OCI-LY3 (cell line): Measurements from ENCODE around the gene SLC6A20.

Experiments
- H2AFZ ChIP-seq: fragments of 200-600, 300-600 bp; shearing (Covaris generic); 2 replicates; pipeline ENCODE4 v1.6.0; 2014; ENCODE audit warnings: antibody characterized with exemption, low read depth, low read length
- H3K27ac ChIP-seq: fragments of 200-600, 300-600 bp; sonication (generic); 2 replicates; pipeline ENCODE4 v1.5.1; 2014; ENCODE audit warnings: mild to moderate bottlenecking, low read length, moderate library complexity, mixed read lengths
- H3K27me3 ChIP-seq: fragments of 200-600, 300-600 bp; sonication (generic); 2 replicates; pipeline ENCODE4 v1.6.1; 2014; ENCODE audit warnings: low read depth, low read length, mixed read lengths
- H3K36me3 ChIP-seq: fragments of 200-600, 300-600 bp; sonication (generic); replicated peaks from 2 replicates; pipeline ENCODE3; 2014; ENCODE audit warnings: low read depth, low read length, mixed read lengths
- H3K4me1 ChIP-seq: fragments of 300-600, 200-600 bp; sonication (generic); 2 replicates; pipeline ENCODE4 v1.6.1; 2014; ENCODE audit warnings: low read length, mixed read lengths
- H3K4me2 ChIP-seq: fragments of 200-600, 300-600 bp; sonication (generic); 2 replicates; pipeline ENCODE4 v1.6.1; 2014; ENCODE audit warnings: low read length, mixed read lengths
- H3K4me3 ChIP-seq: fragments of 300-600, 200-600 bp; sonication (generic); 2 replicates; pipeline ENCODE4 v1.5.1; 2014; ENCODE audit warnings: antibody characterized with exemption, mild to moderate bottlenecking, low read length, moderate library complexity
- H3K79me2 ChIP-seq: fragments of 300-600, 200-600 bp; shearing (Covaris generic); 2 replicates; pipeline ENCODE4 v1.6.1; 2014; ENCODE audit warnings: mild to moderate bottlenecking, low read length, mixed read lengths
- H3K9ac ChIP-seq: fragments of 300-600, 200-600 bp; shearing (Covaris generic); 2 replicates; pipeline ENCODE4 v1.6.0; 2014; ENCODE audit warnings: mild to moderate bottlenecking, low read length, moderate library complexity
- H3K9me3 ChIP-seq: fragments of 200-600, 300-600 bp; shearing (Covaris generic); 2 replicates; pipeline ENCODE4 v1.6.1; 2014; ENCODE audit warnings: low read length, mixed read lengths; ENCODE audit not compliant: insufficient read depth
- H4K20me1 ChIP-seq: fragments of 200-600, 300-600 bp; sonication (generic); 2 replicates; pipeline ENCODE4 v1.6.1; 2016; ENCODE audit warnings: low read length, mixed read lengths; ENCODE audit not compliant: insufficient read depth
- EZH2phosphoT487 ChIP-seq: fragments of 200-600 bp; shearing (Covaris generic); IDR thresholded peaks from 2 replicates; pipeline ENCODE4 v1.6.1; 2018; ENCODE audit warnings: antibody characterized with exemption, mixed run types, low read depth
- TF ChIP-seq, protein P1 (sequence below): fragments of 200-600, 300-600 bp; sonication (generic); IDR thresholded peaks from 2 replicates; pipeline ENCODE4 v1.5.1; 2014; ENCODE audit warnings: antibody characterized with exemption, low read length, low read depth

The SLC6A20 gene

DNA sequence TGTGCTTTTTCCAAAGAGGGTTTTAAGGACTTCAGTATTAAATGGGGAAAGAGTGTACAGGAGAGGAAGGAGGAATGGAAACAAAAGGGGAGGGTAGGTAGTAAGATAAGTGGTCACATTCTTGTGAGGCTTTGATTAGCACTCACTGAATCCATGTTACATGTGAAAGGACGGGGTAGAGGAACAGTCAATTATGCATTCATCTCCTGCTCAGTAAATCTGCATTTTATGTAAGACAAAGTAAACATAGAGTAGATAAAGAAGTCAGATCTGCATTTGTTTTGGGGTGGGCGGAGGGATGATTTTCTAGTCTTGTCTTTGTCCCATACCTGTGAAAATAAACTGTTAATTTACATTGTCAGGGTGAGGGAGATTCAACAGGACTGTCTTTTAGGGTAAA, 56.3 kb downstream of the SLC6A20 start:
- Histone ChIP-seq H3K9ac (no peak overlapping the region), H2AFZ (no peak overlapping the region), H3K4me1 (peaks cover 9% of the 10 kb centered on the region), H3K4me3 (no peak overlapping the region), H4K20me1 (0 out of 2 replicates have a peak, but pooled peaks cover 5% of the 10 kb centered on the region), H3K9me3 (no peaks in the 10 kb centered on the region), H3K79me2 (no peaks in the 10 kb centered on the region), H3K36me3 (peaks cover 64% of the 10 kb centered on the region), H3K27me3 (no peaks in the 10 kb centered on the region), H3K4me2 (no peak overlapping the region), H3K27ac (no peak overlapping the region)
- TF ChIP-seq, protein P1, sequence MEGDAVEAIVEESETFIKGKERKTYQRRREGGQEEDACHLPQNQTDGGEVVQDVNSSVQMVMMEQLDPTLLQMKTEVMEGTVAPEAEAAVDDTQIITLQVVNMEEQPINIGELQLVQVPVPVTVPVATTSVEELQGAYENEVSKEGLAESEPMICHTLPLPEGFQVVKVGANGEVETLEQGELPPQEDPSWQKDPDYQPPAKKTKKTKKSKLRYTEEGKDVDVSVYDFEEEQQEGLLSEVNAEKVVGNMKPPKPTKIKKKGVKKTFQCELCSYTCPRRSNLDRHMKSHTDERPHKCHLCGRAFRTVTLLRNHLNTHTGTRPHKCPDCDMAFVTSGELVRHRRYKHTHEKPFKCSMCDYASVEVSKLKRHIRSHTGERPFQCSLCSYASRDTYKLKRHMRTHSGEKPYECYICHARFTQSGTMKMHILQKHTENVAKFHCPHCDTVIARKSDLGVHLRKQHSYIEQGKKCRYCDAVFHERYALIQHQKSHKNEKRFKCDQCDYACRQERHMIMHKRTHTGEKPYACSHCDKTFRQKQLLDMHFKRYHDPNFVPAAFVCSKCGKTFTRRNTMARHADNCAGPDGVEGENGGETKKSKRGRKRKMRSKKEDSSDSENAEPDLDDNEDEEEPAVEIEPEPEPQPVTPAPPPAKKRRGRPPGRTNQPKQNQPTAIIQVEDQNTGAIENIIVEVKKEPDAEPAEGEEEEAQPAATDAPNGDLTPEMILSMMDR: no peak
- TF ChIP-seq EZH2phosphoT487: no peak

GRCh38 chr3:45737234-45737633, 59.1 kb downstream of the SLC6A20 start:
- Histone ChIP-seq H4K20me1 (0 out of 2 replicates have a peak, but pooled peaks cover 3% of the 10 kb centered on the region), H3K4me2 (no peak overlapping the region), H3K9ac (no peak overlapping the region), H3K36me3 (peaks cover 67% of the 10 kb centered on the region), H2AFZ (no peak overlapping the region), H3K4me3 (no peak overlapping the region), H3K27me3 (no peaks in the 10 kb centered on the region), H3K4me1 (peaks cover 9% of the 10 kb centered on the region), H3K79me2 (no peaks in the 10 kb centered on the region), H3K9me3 (no peaks in the 10 kb centered on the region), H3K27ac (no peak overlapping the region)
- no peak for TF ChIP-seq EZH2phosphoT487
- TF ChIP-seq, protein P1: no peak

- Histone ChIP-seq H3K36me3 (peaks cover 64% of the 10 kb centered on the region), H3K9me3 (no peaks in the 10 kb centered on the region)
Observed at GRCh38 chr3:45736707-45737106, 59.6 kb downstream of the SLC6A20 start.

GRCh38 chr3:45730409-45731154, 65.8 kb downstream of the SLC6A20 start:
- H3K27me3 ChIP-seq: no peaks in the 10 kb centered on the region
- no peaks in the 10 kb centered on the region for H3K9me3 ChIP-seq
- no peak overlapping the region for H3K9ac ChIP-seq
- H3K27ac ChIP-seq: no peak overlapping the region
- H3K4me2 ChIP-seq: peak overlapping the region; percentile 15; the same call in 1 of the 2 replicates
- peaks cover 9% of the 10 kb centered on the region for H3K4me1 ChIP-seq
- no peaks in the 10 kb centered on the region for H4K20me1 ChIP-seq
- H3K79me2 ChIP-seq: no peaks in the 10 kb centered on the region
- TF ChIP-seq, protein P1: no peak
- H3K36me3 ChIP-seq: peaks cover 35% of the 10 kb centered on the region
- no peak overlapping the region for H2AFZ ChIP-seq
- no peak overlapping the region for H3K4me3 ChIP-seq

More at GRCh38 chr3:45736707-45737106, 59.6 kb downstream of the SLC6A20 start:
- Histone ChIP-seq H3K4me3 (no peak overlapping the region), H3K4me2 (no peak overlapping the region), H3K9ac (no peak overlapping the region), H2AFZ (no peak overlapping the region), H3K27me3 (no peaks in the 10 kb centered on the region), H3K27ac (no peak overlapping the region), H4K20me1 (no peaks in the 10 kb centered on the region), H3K79me2 (no peaks in the 10 kb centered on the region), H3K4me1 (peaks cover 6% of the 10 kb centered on the region)
- TF ChIP-seq EZH2phosphoT487: no peak
- TF ChIP-seq, protein P1: no peak
